KMS-11 (cell line): ENCODE measurements around the gene GLIS1.
A peak's percentile ranks its signal among the peaks of the same experiment; 100 is the strongest.

Source experiments
- H2AFZ ChIP-seq: fragments of 200-600 bp; sonication (generic); 2 replicates; pipeline ENCODE4 v1.6.1; 2016; ENCODE audit warnings: antibody characterized with exemption, mixed run types, low read depth
- H3K27ac ChIP-seq: fragments of 200-600 bp; sonication (generic); 2 replicates; pipeline ENCODE4 v1.6.1; 2016; ENCODE audit warnings: mild to moderate bottlenecking, mixed run types
- H3K27me3 ChIP-seq: fragments of 200-600 bp; sonication (generic); 2 replicates; pipeline ENCODE4 v1.6.1; 2017; ENCODE audit warnings: mild to moderate bottlenecking, low read depth, mixed run types, moderate library complexity; ENCODE audit not compliant: insufficient read depth
- H3K36me3 ChIP-seq: fragments of 200-600 bp; sonication (generic); 2 replicates; pipeline ENCODE4 v1.6.1; 2017; ENCODE audit warnings: mild to moderate bottlenecking, mixed run types; ENCODE audit not compliant: insufficient read depth
- H3K4me1 ChIP-seq: fragments of 200-600 bp; sonication (generic); 2 replicates; pipeline ENCODE4 v1.6.1; 2016; ENCODE audit warnings: mild to moderate bottlenecking, low read depth, mixed run types; ENCODE audit not compliant: poor library complexity, severe bottlenecking
- H3K4me2 ChIP-seq: fragments of 200-600 bp; sonication (generic); 2 replicates; pipeline ENCODE4 v1.7.0; 2016; ENCODE audit warnings: mild to moderate bottlenecking, mixed run types
- H3K4me3 ChIP-seq: fragments of 200-600 bp; sonication (generic); IDR thresholded peaks from 2 replicates; pipeline ENCODE4 v1.6.1; 2017; ENCODE audit warnings: low read depth, low read length, mixed read lengths; ENCODE audit not compliant: insufficient read depth
- H3K79me2 ChIP-seq: fragments of 200-600 bp; sonication (generic); 2 replicates; pipeline ENCODE4 v1.6.1; 2016; ENCODE audit warnings: low read depth, mixed run types; ENCODE audit not compliant: insufficient read depth
- H3K9ac ChIP-seq: fragments of 200-600 bp; sonication (generic); 2 replicates; pipeline ENCODE4 v1.6.1; 2016; ENCODE audit warnings: mild to moderate bottlenecking, mixed run types
- H4K20me1 ChIP-seq: fragments of 200-600 bp; sonication (generic); 2 replicates; pipeline ENCODE4 v1.6.1; 2016; ENCODE audit warnings: mild to moderate bottlenecking, mixed run types; ENCODE audit not compliant: insufficient read depth
- CTCF ChIP-seq: fragments of 200-600 bp; sonication (generic); conservative IDR thresholded peaks from 2 replicates; pipeline ENCODE4 v1.6.1; 2017; ENCODE audit warnings: low read depth, mild to moderate bottlenecking, antibody characterized with exemption, low read length, moderate library complexity, mixed read lengths

Gene GLIS1

DNA sequence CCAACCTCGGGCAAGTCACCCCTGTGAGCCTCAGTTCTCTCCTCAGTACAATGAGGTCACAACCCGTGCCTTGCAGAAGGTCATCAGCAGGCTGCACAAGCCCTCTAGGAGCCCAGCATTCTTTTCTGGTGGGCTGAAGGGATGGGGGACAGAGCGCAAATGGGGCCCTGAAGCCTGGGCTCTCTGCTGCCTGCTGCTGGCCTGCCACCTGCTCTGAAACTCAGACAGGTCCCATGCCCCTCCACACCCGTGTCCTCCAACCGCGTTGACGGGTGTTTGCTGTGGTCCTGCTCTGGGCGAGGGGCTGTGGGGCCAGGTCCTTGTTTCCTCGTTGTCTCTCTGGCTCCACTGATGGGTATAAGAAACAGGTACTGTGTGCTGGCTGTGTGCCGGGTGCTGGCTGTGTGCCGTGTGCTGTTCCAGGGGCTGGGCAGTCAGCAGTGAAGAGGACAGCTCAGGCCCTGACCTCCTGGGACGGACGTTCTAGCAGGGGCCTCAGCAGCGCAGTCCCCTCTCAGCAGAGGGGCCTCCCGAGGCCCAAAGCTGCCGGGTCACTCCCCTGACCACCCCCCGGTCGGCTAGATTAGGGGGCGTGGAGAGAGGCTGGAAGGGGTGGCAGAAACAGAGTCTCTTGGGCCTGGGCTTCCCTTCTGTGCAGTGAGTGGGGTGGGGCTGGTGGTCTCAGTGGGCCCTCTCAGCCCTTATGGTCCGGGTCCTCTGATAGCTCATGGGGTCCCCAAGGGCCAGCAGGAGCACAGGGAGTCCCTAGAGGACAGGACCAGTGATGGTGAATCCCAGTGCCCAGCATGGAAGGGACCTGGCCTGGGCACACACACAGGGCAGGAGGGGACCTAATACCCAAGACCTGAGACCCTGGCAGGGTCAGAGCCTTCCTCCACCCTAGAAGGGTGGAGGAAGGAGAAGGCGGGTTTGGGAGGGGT is 237.6 kb downstream of the GLIS1 start:
- Histone ChIP-seq H3K36me3 (no peaks in the 10 kb centered on the region), H4K20me1 (no peaks in the 10 kb centered on the region), H3K4me3 (no peak overlapping the region), H3K4me2 (no peak overlapping the region), H2AFZ (no peak overlapping the region), H3K4me1 (peaks cover 15% of the 10 kb centered on the region), H3K27me3 (no peaks in the 10 kb centered on the region), H3K79me2 (no peaks in the 10 kb centered on the region), H3K27ac (no peak overlapping the region), H3K9ac (no peak overlapping the region)
- no peak for TF ChIP-seq CTCF

DNA sequence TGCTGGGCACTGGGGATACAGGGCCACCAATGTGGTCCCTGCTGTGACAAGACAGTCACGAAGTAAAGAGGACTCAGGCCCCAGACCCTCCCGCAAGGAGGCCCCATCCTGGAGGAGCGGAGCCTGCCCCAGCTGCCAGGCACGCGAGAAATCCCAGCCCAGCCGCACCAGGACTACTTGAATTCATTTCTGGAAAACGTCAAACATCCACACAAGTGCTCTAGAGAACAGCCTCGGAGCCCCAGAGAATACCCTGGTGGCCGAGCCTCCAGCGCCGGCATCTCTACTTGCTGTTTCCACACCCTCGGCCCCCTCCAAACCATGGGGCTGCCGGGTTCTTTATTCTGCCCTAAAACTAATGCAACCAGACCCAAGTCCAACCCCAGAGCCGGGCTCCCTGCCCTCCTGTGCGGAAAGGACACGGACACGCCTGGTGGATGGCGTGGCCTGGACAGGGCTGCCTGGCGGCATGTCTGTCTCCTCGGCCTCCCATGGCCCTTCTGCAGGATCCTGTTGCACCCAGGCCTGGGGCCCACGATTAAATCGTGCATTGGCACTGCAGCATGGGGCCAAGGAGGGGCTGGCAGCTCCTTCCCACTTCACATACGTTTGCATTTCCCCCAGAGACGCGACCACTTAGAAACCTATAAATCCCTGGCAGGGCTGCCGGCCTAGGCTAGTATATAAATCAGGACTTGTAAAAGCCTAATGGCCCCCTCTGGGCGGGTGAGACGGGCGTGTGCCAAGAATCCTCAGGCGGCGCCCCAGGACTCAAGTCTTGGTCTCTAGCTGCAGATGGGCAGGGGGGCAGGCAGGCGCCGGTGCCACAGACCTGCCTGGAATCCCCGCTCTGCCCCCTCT is 238.5 kb downstream of the GLIS1 start:
- H3K27ac ChIP-seq: no peak overlapping the region
- no peaks in the 10 kb centered on the region for H3K36me3 ChIP-seq
- no peak overlapping the region for H2AFZ ChIP-seq
- H4K20me1 ChIP-seq: no peaks in the 10 kb centered on the region
- peaks cover 15% of the 10 kb centered on the region for H3K4me1 ChIP-seq
- H3K9ac ChIP-seq: no peak overlapping the region
- no peak for TF ChIP-seq CTCF
- no peak overlapping the region for H3K4me3 ChIP-seq
- H3K27me3 ChIP-seq: no peaks in the 10 kb centered on the region
- H3K4me2 ChIP-seq: no peak overlapping the region
- H3K79me2 ChIP-seq: no peaks in the 10 kb centered on the region

DNA sequence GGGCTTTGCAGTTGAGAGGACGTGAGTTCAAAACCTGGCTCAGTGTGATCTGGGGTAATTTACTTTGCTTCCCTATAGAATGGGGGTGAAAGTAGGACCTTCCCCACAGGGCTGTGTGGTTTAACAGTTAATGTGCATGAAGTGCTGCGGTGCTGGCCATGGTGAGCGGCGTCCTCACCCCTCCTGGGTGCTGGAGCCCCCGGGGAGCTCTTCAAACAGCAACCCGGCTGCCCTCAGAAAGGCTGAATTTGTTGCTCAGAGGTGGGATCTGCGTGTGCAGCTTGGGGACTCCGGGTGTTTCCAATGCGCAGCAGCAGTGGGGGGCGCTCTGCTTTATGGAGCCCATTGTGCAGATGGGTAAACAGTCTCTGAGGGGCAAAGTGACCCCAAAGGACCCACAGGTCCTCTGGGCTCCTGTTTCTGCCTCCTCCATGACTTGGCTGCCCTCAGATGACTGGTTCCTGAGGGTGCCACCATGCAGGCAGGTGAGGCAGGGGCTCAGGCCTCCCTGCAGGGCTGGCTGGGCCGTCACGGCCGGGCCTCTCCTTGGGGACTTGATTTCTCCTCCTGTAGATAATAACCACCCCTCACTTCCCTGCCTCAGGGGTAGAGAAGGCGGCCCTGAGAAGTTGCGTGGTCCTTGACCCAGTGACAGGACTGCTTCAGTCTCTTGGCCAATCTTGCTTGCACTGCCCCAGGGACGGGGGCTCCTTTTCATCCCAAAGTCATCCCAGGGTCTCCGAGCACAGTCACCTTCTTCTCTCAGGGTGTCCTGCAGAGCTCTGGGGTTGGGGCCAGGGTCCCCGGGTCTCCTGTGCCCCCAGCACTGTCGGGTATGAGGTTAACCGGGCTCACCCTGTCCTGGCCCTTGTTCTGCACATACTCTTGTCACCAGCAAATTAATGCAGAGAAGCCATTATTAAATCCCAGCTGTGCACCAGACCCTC is 239.4 kb downstream of the GLIS1 start:
- H3K36me3 ChIP-seq: no peaks in the 10 kb centered on the region
- no peaks in the 10 kb centered on the region for H4K20me1 ChIP-seq
- H3K4me1 ChIP-seq: peaks cover 15% of the 10 kb centered on the region
- no peaks in the 10 kb centered on the region for H3K27me3 ChIP-seq
- H3K27ac ChIP-seq: no peak overlapping the region
- H3K4me3 ChIP-seq: no peak overlapping the region
- peak overlapping the region; percentile 5; the same call in 1 of the 2 replicates for H3K4me2 ChIP-seq
- no peak overlapping the region for H3K9ac ChIP-seq
- H2AFZ ChIP-seq: no peak overlapping the region
- no peaks in the 10 kb centered on the region for H3K79me2 ChIP-seq
- TF ChIP-seq CTCF: no peak
